ENCODE measurements around the gene LCE2B.

DNA sequence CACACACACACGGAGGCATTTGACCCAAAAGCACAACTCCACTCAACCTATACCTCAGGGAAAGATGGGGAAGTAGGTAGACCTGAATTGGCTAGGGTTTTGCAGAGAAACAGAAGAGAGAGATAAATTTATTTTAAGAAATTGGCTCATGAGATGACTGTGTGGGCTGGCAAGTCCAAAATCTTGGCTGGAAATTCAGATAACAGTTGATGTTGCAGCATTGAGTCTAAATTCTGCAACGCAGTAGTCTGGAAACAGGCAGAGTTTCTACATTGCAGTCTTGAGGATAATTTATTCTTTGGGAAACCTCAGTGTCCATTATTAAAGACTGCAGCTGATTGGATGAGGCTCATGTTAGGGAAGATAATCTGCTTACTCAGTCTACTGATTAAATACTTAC lies 4.3 kb upstream of the LCE2B start:
- TF ChIP-seq, protein P1, sequence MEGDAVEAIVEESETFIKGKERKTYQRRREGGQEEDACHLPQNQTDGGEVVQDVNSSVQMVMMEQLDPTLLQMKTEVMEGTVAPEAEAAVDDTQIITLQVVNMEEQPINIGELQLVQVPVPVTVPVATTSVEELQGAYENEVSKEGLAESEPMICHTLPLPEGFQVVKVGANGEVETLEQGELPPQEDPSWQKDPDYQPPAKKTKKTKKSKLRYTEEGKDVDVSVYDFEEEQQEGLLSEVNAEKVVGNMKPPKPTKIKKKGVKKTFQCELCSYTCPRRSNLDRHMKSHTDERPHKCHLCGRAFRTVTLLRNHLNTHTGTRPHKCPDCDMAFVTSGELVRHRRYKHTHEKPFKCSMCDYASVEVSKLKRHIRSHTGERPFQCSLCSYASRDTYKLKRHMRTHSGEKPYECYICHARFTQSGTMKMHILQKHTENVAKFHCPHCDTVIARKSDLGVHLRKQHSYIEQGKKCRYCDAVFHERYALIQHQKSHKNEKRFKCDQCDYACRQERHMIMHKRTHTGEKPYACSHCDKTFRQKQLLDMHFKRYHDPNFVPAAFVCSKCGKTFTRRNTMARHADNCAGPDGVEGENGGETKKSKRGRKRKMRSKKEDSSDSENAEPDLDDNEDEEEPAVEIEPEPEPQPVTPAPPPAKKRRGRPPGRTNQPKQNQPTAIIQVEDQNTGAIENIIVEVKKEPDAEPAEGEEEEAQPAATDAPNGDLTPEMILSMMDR (IDR thresholded peaks at IDR 0.05) = no peak
- no peak for TF ChIP-seq POLR2AphosphoS5 (IDR thresholded peaks at IDR 0.05)
- no peak for TF ChIP-seq POLR2A (IDR thresholded peaks at IDR 0.05)
